ENCODE results near the gene CMIP. TPM values are rescaled to one million over a fixed set of nuclear protein-coding genes. Genes with fewer than 3 reads are reported as not detected.

Gene CMIP
- total RNA-seq, 1 donor from 2014 or later, result 19.8 TPM

GRCh38 chr16:81470796-81471636 is 26.4 kb downstream of the CMIP start:
- no peak for DNase-seq (ENCODE audit: low spot score)
- intact Hi-C loops (cut with DNase I), result no loop called here

- no peak for DNase-seq (ENCODE audit: low spot score)
- intact Hi-C loops (cut with DNase I), result no loop called here
These were observed 27.3 kb downstream of the CMIP start for GRCh38 chr16:81471882-81472281.

GRCh38 chr16:81472391-81472790 is 27.8 kb downstream of the CMIP start:
- intact Hi-C loops (cut with DNase I), result no loop called here
- DNase-seq (ENCODE audit: low spot score), result no peak

DNA sequence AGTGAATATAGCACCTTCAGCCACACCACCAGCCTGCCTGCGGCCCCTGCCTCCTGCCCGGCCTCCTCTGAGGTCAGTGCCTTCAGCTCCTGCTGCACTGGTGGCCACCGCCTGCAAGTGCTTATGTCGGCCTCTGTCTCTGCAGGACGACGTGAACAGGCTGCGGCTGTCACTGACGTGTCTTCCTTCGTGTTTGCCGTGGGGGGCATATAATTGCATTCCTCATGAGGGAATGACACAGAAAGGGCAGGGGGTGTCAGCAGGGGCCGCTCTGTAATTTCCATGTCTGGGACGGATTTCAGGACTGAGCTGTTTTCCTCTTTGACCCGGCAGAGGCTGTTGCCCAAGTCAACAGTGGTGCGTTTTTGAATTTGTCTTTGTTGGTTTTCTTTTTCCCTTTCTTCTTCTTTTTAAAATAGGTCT is 28.5 kb downstream of the CMIP start:
- DNase-seq (ENCODE audit: low spot score), result no peak
- intact Hi-C loops (cut with DNase I), result no loop called here

DNA sequence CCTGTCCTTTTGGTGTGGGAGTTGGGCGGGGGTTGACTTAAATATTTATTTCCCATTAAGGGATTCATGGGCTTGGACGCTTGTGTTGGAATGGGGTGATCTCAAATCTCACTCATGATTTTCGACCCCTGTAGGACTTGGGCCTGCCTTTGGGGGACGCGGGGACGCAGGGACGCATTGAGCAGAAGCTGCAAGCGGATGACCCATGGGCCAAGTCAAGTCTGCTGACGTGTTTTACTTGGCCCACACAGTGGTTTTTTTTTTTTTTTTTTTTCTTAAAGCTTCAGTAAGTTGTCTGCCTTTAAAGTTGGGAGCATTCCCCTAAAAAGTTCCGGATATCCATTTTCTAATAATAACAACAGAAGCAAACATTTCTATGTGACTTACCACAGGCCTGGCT is 28.9 kb downstream of the CMIP start:
- no peak for DNase-seq (ENCODE audit: low spot score)

GRCh38 chr16:81473969-81474959 is 29.7 kb downstream of the CMIP start:
- no peak for DNase-seq (ENCODE audit: low spot score)
- intact Hi-C loops (cut with DNase I), result no loop called here

More for the DNA sequence above, 28.9 kb downstream of the CMIP start:
- intact Hi-C loops (cut with DNase I), result no loop called here

- no peak for DNase-seq (ENCODE audit: low spot score)
- intact Hi-C loops (cut with DNase I), result no loop called here
These were observed 33.4 kb downstream of the CMIP start for GRCh38 chr16:81477697-81478693.

DNA sequence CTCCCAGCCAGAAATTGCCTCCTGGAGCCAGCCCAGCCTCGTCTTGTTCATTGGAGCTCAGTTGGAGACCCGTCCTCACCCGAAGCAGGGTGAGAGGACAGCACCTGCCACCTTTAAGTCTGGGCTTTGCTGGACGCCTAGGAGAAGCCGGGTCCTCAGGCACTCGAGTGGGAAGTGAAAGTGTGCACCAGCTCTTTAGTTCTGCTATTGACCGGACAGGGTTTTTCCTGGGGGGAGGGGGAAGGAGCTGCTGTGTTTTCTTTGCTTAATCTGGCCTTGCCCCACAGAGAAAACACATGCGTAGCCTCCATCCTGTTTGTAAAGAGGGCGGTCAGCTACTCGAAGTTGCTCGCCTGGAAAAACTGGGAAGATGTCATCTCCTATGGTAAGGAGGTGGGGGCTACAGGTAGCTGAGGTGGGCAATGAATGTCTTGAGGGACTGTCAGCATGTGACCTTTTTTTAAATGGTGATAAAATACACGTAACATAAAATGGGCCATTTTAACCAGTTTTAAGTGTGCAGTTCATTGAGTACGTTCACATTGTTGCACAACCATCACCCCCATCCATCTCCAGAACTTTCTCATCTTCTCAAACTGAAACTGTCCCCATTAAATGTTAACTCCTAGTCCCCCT is 34.4 kb downstream of the CMIP start:
- intact Hi-C loops (cut with DNase I), result no loop called here
- DNase-seq (ENCODE audit: low spot score), result peak; percentile 89

- no peak for DNase-seq (ENCODE audit: low spot score)
- intact Hi-C loops (cut with DNase I), result no loop called here
These were observed 36.1 kb downstream of the CMIP start for GRCh38 chr16:81480606-81481206.

GRCh38 chr16:81481207-81481821 is 36.7 kb downstream of the CMIP start:
- DNase-seq (ENCODE audit: low spot score), result peak; percentile 85
- intact Hi-C loops (cut with DNase I), result no loop called here

DNA sequence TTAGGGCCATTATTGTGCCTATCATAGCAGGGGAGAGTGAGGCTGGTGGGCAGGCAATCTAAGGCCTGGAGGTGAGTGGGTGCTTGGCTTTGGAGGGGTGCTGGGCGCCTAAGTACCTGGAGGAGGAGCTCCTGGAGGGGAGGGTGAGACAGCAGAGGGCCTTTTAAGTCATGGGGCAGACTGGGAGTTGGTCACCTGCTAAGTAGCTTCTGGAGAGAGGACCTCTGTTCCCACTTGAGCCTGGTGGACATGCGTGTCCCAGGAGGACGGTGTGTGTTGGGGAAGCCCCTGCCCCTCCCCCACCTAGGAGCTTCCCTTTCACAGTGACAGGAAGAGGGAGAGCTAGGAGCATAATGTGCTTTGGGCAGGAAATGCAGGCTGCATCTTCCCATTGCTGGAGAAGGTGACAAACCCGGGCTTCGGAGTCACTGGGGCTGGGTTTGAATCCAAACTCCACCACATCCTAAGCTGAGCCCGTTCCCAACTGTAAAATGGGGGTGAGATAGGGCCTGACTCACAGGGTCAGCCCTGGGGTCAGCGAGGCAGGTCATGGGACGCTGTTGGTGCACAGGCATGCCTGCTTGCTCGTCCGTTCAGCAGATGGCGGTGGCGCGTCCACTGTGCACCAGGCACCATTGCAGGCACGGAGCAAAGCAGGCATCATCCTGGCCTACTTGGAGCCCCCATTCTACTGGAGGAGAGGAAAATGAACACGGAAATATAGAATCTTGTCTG is 37.9 kb downstream of the CMIP start:
- no peak for DNase-seq (ENCODE audit: low spot score)
- intact Hi-C loops (cut with DNase I), result no loop called here

DNA sequence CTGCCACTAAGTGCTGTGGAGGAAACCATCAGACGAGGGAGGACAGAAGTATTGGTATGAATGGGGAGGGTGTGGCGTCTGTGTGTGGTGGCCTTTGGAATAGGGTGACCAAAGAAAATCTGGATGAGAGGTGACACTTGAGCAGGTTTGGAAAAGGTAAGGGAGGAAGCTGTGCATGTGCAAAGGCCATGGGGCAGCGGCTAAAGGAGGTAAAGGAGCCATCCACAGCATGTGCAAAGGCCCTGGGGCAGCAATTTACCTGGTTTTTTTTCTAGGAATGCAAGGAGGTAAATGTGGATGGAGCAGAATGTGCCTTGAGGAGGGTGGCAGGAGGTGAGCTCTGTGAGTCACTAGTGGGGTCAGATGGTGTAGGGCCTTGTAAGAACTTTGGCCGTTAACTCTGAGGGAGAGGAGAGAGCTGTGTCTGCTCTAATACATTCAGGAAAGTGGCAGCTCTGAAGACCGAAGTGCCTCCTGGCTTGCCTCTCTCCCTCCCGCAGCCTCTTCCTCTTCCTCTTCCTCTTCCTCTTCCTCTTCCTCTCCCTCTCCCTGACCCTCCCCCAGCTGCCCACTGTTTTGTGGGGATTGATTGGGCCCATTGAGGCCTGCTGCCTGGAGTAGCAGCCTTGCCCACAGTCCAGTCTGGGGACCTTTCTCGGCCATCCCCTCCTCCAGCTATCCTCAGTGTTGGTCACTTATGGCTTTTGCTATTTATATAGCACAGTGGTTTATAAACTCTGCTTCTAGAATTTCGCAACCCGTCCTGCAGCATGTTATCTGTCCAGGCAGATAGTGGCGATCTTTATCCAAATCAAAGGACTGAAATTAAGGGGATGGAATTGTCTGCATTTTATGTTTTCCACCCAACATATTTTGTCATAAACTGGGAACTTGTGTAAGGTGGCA is 38.7 kb downstream of the CMIP start:
- intact Hi-C loops (cut with DNase I), result no loop called here
- no peak for DNase-seq (ENCODE audit: low spot score)

GRCh38 chr16:81483970-81484595 is 39.5 kb downstream of the CMIP start:
- intact Hi-C loops (cut with DNase I), result no loop called here

GRCh38 chr16:81484908-81485624 is 40.5 kb downstream of the CMIP start:
- no peak for DNase-seq (ENCODE audit: low spot score)
- intact Hi-C loops (cut with DNase I), result no loop called here

More at GRCh38 chr16:81483970-81484595, 39.5 kb downstream of the CMIP start:
- no peak for DNase-seq (ENCODE audit: low spot score)

Measured in cardiac septum (tissue), 1 donor.